ENCODE data around the gene MRI1.

The MRI1 gene

GRCh38 chr19:13756210-13756609 lies 8.1 kb upstream of the MRI1 start:
- CTCF ChIA-PET: interaction anchor here (1.3 to 1.5 kb wide), 2 partner anchors 18 to 106 kb away, joined by 3 read pairs; partner anchors contain the start of gene C19orf53
- POLR2A ChIA-PET: no interaction called here
- TF ChIP-seq, protein P1, sequence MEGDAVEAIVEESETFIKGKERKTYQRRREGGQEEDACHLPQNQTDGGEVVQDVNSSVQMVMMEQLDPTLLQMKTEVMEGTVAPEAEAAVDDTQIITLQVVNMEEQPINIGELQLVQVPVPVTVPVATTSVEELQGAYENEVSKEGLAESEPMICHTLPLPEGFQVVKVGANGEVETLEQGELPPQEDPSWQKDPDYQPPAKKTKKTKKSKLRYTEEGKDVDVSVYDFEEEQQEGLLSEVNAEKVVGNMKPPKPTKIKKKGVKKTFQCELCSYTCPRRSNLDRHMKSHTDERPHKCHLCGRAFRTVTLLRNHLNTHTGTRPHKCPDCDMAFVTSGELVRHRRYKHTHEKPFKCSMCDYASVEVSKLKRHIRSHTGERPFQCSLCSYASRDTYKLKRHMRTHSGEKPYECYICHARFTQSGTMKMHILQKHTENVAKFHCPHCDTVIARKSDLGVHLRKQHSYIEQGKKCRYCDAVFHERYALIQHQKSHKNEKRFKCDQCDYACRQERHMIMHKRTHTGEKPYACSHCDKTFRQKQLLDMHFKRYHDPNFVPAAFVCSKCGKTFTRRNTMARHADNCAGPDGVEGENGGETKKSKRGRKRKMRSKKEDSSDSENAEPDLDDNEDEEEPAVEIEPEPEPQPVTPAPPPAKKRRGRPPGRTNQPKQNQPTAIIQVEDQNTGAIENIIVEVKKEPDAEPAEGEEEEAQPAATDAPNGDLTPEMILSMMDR (IDR thresholded peaks at IDR 0.05; ENCODE audit: control extremely low read depth, extremely low read depth, low read depth, missing control alignments): no peak
- no peak for DNase-seq (ENCODE audit: extremely low spot score)

DNA sequence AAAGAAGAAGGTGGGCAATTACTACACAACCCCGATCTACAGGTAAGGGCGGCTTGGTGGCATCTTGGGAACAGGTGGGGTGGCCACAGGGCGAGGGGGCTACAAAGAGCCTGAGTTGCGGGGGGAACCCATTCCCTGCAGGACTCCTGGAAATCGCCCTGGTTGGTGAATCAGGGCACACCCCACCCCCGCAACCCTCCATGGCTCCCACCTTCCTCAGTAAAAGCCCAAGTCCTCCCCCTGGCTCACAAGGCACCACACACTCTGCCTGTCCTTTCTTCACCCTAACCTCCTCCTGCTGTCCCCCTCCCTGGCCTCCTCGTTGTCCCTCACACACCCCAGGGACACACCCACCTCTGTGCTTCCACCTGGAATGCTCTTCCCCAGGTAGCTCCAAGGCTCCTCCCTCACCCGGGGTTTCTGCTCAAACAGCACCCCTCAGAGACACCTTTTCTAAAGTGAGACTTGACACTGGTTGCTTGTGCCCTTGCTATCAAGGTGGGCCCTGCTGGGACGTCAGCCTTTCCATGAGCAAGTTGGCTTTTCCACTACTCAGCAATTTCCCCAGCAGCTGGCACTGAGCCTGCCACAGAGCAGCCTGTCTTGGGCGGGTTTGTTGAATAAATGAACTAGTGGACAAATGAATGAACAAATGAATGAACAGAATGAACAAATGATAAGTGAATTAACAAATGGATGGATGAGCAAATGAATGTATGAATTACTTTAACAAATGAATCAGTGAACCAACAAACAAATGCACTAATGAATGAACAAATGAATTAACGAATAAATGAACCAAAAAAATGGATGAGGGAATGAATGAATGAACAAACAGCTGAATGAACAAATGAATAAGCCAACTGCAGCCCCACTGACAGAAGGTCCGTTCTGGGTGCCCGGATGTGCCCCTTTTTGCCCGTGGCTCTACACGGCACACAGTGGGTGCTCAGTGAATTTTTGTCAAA lies 6.2 kb upstream of the MRI1 start:
- ChIA-PET POLR2A (no interaction called here), CTCF (no interaction called here)
- TF ChIP-seq, protein P1 (IDR thresholded peaks at IDR 0.05; ENCODE audit: control extremely low read depth, extremely low read depth, low read depth, missing control alignments): no peak
- no peak for DNase-seq (ENCODE audit: extremely low spot score)

DNA sequence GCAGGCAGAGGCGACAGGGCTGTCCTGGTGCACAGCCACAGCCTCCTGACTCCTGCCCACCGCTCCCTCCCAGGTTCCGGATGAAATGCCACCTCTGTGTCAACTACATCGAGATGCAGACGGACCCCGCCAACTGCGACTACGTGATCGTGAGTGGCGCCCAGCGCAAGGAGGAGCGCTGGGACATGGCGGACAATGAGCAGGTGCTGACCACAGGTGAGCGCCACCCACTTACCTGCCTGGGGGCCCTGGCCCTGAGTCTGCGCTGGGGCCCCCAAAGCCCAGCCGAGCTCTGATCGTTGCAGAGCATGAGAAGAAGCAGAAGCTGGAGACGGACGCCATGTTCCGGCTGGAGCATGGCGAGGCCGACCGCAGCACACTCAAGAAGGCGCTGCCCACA lies 5.5 kb upstream of the MRI1 start:
- TF ChIP-seq, protein P1 (IDR thresholded peaks at IDR 0.05; ENCODE audit: control extremely low read depth, extremely low read depth, low read depth, missing control alignments): no peak

DNA sequence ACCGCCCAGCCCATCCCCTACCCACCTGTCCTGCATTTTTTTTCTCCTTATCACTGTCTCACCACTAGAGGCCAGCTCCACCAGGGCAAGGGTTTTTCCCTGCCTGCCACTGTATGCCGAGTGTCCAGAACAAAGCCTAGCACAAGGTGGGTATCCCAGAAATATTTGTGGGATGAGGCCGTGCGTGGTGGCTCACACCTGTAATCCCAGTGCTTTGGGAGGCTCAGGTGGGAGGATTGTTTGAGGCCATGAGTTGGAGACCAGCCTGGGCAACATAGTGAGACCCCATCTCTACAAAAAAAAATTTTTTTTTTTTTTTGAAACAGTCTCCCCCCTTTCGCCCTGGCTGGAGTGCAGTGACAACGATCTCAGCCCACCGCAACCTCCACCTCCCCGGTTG lies 2.9 kb upstream of the MRI1 start:
- POLR2A ChIA-PET: no interaction called here

More for the DNA sequence above, 5.5 kb upstream of the MRI1 start:
- no peak for DNase-seq (ENCODE audit: extremely low spot score)
- CTCF ChIA-PET: no interaction called here
- POLR2A ChIA-PET: no interaction called here

DNA sequence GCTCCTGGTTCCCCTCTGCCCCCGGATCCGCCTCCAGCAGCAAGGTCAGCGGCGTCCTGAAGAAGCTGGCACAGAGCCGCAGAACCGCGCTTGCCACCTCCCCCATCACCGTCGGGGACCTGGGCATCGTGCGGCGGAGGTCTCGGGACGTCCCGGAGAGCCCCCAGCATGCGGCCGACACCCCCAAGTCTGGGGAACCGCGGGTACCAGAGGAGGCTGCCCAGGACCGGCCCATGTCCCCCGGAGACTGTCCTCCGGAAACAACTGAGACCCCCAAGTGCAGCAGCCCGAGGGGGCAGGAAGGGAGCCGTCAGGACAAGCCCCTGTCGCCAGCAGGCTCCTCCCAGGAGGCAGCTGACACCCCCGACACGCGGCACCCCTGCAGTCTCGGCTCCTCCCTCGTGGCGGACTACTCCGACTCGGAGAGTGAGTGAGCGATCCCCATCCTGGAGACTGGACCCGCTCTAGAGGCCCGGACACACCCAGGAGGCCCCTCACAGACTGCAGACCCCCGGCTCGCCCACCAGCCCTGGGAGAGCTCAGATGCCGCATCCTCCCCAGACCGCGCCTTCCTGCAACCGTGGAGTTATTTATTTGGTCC lies 1.6 kb upstream of the MRI1 start:
- DNase-seq (ENCODE audit: extremely low spot score): no peak
- TF ChIP-seq, protein P1 (IDR thresholded peaks at IDR 0.05; ENCODE audit: control extremely low read depth, extremely low read depth, low read depth, missing control alignments): no peak
- POLR2A ChIA-PET: no interaction called here
- CTCF ChIA-PET: interaction anchor here (1.9 kb wide), 1 partner anchor 14 kb away, joined by 5 read pairs; no protein-coding TSS in a partner anchor

More for the DNA sequence above, 2.9 kb upstream of the MRI1 start:
- CTCF ChIA-PET: interaction anchor here (1.2 kb wide), 1 partner anchor 11 kb away, joined by 5 read pairs; no protein-coding TSS in a partner anchor
- TF ChIP-seq, protein P1 (IDR thresholded peaks at IDR 0.05; ENCODE audit: control extremely low read depth, extremely low read depth, low read depth, missing control alignments): no peak
- DNase-seq (ENCODE audit: extremely low spot score): no peak

DNA sequence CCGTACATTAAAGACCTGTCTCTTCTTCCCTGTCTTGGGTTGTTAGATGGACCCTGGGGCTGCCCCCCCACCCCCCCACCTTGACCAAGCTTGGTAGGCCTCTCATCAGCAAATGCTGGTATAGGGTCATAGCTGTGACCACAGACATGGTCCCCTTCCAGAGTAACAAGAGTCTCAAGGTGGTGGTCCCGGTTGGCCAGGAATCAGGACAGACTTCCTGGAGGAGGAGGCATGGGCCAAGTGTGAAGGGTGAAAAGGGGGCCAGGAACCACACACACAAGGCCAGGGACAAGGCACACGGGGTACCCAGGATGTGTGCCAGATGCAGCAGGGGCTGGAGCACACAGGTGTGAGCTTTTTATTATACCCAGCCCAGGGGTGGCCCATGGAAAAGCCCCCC lies 1.1 kb upstream of the MRI1 start:
- peak; percentile 14 for DNase-seq (ENCODE audit: extremely low spot score)
- POLR2A ChIA-PET: no interaction called here
- CTCF ChIA-PET: interaction anchor here (1.9 kb wide), 1 partner anchor 15 kb away, joined by 5 read pairs; no protein-coding TSS in a partner anchor
- TF ChIP-seq, protein P1 (IDR thresholded peaks at IDR 0.05; ENCODE audit: control extremely low read depth, extremely low read depth, low read depth, missing control alignments): no peak
